Suppressor macrophage treated with lipopolysaccharide for 4 hours (primary cell): Measurements from ENCODE around the gene DDX11.
"Not testable (repeated sequence)": the region's sequence is repeated elsewhere in the genome, so short reads cannot be mapped to it uniquely, and the experiment has no call there.

ENCODE experiments used
- DNase-seq: peaks from one replicate; pipeline ENCODE4 v3.0.0-alpha.2; 2020

The DDX11 gene

DNA sequence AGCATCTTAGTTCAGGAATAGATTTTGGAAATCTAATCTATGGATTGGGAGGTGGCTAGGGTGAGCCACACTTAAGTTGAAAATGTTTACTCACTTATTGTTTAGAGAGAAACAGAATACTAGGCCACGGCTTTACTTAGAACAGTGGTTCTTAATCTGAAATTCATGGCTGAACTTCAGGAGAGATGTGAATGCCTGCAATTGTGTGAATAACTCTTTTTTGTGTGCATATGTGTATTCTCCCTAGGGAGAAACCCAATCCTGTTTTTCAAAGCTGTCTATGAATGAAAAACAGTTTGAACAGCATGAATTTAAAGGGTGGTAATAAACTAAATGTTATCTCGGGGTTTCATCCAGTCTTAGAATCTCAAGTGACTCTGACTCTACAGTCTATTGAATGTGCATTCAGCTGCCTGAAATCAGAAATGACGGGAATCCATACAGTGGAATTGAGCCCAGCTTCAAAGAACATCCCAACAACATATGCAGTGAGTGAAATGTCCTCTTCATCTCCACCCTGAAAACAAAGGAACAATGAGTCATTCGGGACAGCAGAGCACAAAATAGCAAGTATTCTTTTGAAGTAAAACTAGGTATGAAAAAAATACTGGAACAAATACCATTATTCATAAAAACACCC lies 53.7 kb downstream of the DDX11 start:
- not testable (repeated sequence) for DNase-seq

DNA sequence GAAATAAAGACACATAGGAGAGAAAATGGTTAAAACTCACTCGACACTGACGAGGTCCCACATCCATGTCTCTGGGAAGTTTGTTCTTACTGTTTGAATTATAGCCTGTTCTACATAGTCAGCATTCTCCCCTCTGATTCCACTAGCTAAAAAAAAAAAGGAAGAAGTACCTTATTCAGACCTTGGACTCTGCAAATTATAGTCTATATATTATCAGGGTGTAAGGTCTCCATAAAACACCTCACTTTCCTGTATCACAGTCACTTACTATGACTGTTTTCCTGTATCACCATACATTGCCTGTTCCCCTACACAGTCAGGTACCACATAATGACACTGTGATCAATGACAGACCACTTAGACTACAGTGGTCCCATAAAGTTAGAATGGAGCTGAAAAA lies 62.9 kb downstream of the DDX11 start:
- not testable (repeated sequence) for DNase-seq

DNA sequence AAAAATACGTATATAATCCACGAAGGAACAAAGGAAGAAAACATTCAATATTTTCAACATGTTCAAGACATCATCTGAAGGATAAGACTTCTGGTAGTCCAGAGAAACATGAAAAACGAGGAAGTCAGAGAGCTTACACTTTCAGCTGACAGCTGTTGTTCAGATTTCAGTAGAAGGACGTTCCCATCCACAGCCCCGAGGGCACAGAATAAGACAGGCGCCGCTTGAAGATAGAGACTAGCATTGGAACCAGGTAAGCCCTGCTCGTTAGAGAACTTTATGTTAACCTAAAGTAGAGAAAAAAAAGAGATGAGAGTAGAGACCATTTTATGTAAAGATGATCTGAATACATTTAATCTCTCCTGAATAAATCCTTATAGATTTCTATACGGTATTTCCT lies 71.1 kb downstream of the DDX11 start:
- not testable (repeated sequence) for DNase-seq

DNA sequence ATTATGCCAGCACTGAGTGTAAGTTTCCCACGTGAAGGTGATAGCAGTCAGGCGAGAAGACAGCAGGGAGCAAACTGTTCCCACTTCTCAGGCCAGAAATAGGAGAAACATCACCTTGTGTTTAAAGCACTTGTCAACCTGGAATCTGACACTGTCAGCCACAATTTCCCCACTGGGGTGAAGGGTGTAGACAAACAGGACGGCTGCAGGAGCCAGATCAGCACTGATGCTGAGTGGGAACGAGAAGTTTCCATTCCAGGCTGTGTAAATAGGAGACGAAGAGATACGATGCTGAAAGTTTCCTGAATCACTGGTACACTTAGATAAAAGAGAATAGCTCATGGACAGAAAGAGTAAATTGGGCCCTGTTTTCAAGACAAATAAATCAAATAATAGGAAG lies 71.6 kb downstream of the DDX11 start:
- not testable (repeated sequence) for DNase-seq

DNA sequence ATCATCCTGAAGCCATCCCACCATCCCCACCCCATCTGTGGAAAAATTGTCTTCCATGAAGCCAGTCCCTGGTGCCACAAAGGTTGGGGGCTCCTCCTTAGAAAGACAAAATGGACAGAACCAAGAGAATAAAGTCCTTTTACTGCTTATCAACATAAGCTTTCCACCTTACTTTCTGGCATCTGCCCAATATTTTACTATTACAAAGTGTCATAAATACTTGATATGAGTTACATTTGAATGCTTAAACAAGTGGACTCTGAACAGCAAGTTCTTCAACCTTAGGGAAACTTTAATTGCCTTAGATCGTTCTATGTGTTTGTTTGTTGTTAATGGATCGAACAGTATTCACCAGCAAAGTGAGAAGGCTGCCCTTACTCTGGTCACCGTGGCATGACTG lies 73.8 kb downstream of the DDX11 start:
- DNase-seq, result not testable (repeated sequence)

DNA sequence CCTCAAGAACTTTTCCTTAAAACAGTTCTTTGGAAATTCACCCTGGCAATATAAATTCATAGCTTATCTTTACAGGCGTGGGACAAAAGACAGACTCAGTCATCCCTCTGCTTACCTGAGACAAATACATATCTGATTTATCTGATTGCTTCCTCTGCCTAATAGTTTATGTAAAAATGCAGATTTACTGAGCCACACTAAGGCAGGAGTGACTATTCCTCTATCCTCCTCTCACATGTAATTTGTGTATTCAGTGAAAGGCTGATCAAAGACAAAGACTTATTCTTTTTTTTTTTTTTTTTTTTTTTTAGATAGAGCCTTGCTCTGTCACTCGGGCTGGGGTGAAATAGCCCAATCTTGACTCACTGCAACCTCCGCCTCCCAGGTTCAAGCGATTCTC lies 77.1 kb downstream of the DDX11 start:
- DNase-seq, result not testable (repeated sequence)
